ENCODE measurements around the gene CHRNA7.
"Not testable (repeated sequence)": the region's sequence is repeated elsewhere in the genome, so short reads cannot be mapped to it uniquely, and the experiment has no call there.

The CHRNA7 gene

GRCh38 chr15:32167913-32168312 is 137.6 kb downstream of the CHRNA7 start:
- H3K27ac ChIP-seq (ENCODE audit: low read depth, low read length); H4K20me1 ChIP-seq (ENCODE audit: control insufficient read depth, insufficient read depth, low read depth, low read length); H3K36me3 ChIP-seq (ENCODE audit: control insufficient read depth, low read length); H3K9me3 ChIP-seq (ENCODE audit: control insufficient read depth, insufficient read depth, low read length); H3K9me2 ChIP-seq (replicated peaks; ENCODE audit: control insufficient read depth, low read length); H3K79me2 ChIP-seq (ENCODE audit: control insufficient read depth, low read length); H3K4me1 ChIP-seq (ENCODE audit: control insufficient read depth, low read length); H3K4me3 ChIP-seq (ENCODE audit: low read length); H3K27me3 ChIP-seq (ENCODE audit: control insufficient read depth, low read length); H3K4me2 ChIP-seq (ENCODE audit: low read length); H3F3A ChIP-seq (ENCODE audit: control insufficient read depth, insufficient read depth): not testable (repeated sequence)

- H4K20me1 ChIP-seq (ENCODE audit: control insufficient read depth, insufficient read depth, low read depth, low read length); H3K36me3 ChIP-seq (ENCODE audit: control insufficient read depth, low read length); H3K27ac ChIP-seq (ENCODE audit: low read depth, low read length); H3F3A ChIP-seq (ENCODE audit: control insufficient read depth, insufficient read depth); H3K4me2 ChIP-seq (ENCODE audit: low read length); H3K9me3 ChIP-seq (ENCODE audit: control insufficient read depth, insufficient read depth, low read length); H3K4me3 ChIP-seq (ENCODE audit: low read length); H3K4me1 ChIP-seq (ENCODE audit: control insufficient read depth, low read length); H3K9me2 ChIP-seq (replicated peaks; ENCODE audit: control insufficient read depth, low read length); H3K79me2 ChIP-seq (ENCODE audit: control insufficient read depth, low read length); H3K27me3 ChIP-seq (ENCODE audit: control insufficient read depth, low read length): not testable (repeated sequence)
Observed at GRCh38 chr15:32180579-32180978, 150.3 kb downstream of the CHRNA7 start.

DNA sequence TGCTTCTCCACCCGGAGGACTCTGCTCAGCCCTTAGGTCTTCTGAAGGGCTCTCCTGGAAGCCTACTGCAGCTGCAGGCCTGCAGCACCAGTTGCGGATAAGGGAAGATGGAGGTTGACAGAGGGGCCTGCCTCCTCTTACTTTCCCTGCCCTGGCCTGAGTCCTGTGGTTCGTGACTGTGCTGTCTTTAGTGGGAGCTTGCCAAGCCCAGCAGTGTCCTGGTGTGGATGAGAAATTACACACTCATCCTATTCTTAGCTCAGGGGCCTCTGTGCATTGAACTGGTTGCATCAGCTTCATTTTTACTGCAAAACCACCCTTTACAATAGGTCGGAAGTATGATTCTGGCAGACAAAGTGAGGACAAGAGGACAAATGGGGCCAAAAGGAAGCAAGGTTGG is 163.5 kb downstream of the CHRNA7 start:
- H3K36me3 ChIP-seq (ENCODE audit: control insufficient read depth, low read length); H3K4me2 ChIP-seq (ENCODE audit: low read length); H3K4me3 ChIP-seq (ENCODE audit: low read length); H3K27ac ChIP-seq (ENCODE audit: low read depth, low read length); H3K4me1 ChIP-seq (ENCODE audit: control insufficient read depth, low read length); H3K9me3 ChIP-seq (ENCODE audit: control insufficient read depth, insufficient read depth, low read length); H3F3A ChIP-seq (ENCODE audit: control insufficient read depth, insufficient read depth); H3K27me3 ChIP-seq (ENCODE audit: control insufficient read depth, low read length); H3K79me2 ChIP-seq (ENCODE audit: control insufficient read depth, low read length); H3K9me2 ChIP-seq (replicated peaks; ENCODE audit: control insufficient read depth, low read length); H4K20me1 ChIP-seq (ENCODE audit: control insufficient read depth, insufficient read depth, low read depth, low read length): not testable (repeated sequence)

- H3K79me2 ChIP-seq (ENCODE audit: control insufficient read depth, low read length); H3K9me3 ChIP-seq (ENCODE audit: control insufficient read depth, insufficient read depth, low read length); H3K36me3 ChIP-seq (ENCODE audit: control insufficient read depth, low read length); H3K9me2 ChIP-seq (replicated peaks; ENCODE audit: control insufficient read depth, low read length); H3K27me3 ChIP-seq (ENCODE audit: control insufficient read depth, low read length); H3F3A ChIP-seq (ENCODE audit: control insufficient read depth, insufficient read depth); H3K4me1 ChIP-seq (ENCODE audit: control insufficient read depth, low read length); H3K27ac ChIP-seq (ENCODE audit: low read depth, low read length); H3K4me3 ChIP-seq (ENCODE audit: low read length); H3K4me2 ChIP-seq (ENCODE audit: low read length); H4K20me1 ChIP-seq (ENCODE audit: control insufficient read depth, insufficient read depth, low read depth, low read length): not testable (repeated sequence)
Observed at GRCh38 chr15:32196206-32196605, 165.9 kb downstream of the CHRNA7 start.

DNA sequence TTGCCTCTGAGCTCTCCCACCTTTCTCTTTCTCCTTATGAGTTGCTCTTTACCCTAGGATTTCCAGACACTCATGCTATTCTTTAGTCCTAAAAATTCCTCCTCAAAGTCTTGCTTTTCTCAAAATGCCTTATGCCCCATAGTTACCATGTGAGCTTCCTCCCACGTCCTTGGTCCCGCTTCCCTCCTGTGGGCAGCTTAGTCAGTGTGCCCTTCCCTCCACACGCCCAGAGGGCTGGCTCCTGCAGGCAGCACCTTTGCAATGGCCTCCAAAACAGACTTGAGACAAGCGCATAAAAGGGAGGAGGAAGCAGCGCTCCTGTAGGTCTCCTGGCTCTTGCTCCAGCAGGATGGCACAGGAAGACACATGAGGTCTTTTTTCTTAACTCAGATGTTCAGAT is 168.6 kb downstream of the CHRNA7 start:
- not testable (repeated sequence) for H3K27ac ChIP-seq (ENCODE audit: low read depth, low read length); H3K4me2 ChIP-seq (ENCODE audit: low read length); H3K36me3 ChIP-seq (ENCODE audit: control insufficient read depth, low read length); H3K79me2 ChIP-seq (ENCODE audit: control insufficient read depth, low read length); H4K20me1 ChIP-seq (ENCODE audit: control insufficient read depth, insufficient read depth, low read depth, low read length); H3F3A ChIP-seq (ENCODE audit: control insufficient read depth, insufficient read depth); H3K9me2 ChIP-seq (replicated peaks; ENCODE audit: control insufficient read depth, low read length); H3K4me1 ChIP-seq (ENCODE audit: control insufficient read depth, low read length); H3K9me3 ChIP-seq (ENCODE audit: control insufficient read depth, insufficient read depth, low read length); H3K4me3 ChIP-seq (ENCODE audit: low read length); H3K27me3 ChIP-seq (ENCODE audit: control insufficient read depth, low read length)

GRCh38 chr15:32209081-32209480 is 178.8 kb downstream of the CHRNA7 start:
- H3K36me3 ChIP-seq (ENCODE audit: control insufficient read depth, low read length); H4K20me1 ChIP-seq (ENCODE audit: control insufficient read depth, insufficient read depth, low read depth, low read length); H3K79me2 ChIP-seq (ENCODE audit: control insufficient read depth, low read length); H3K27ac ChIP-seq (ENCODE audit: low read depth, low read length); H3K4me1 ChIP-seq (ENCODE audit: control insufficient read depth, low read length); H3F3A ChIP-seq (ENCODE audit: control insufficient read depth, insufficient read depth); H3K27me3 ChIP-seq (ENCODE audit: control insufficient read depth, low read length); H3K4me3 ChIP-seq (ENCODE audit: low read length); H3K9me2 ChIP-seq (replicated peaks; ENCODE audit: control insufficient read depth, low read length); H3K4me2 ChIP-seq (ENCODE audit: low read length); H3K9me3 ChIP-seq (ENCODE audit: control insufficient read depth, insufficient read depth, low read length): not testable (repeated sequence)
